Heart left ventricle (tissue), 16 donors: ENCODE measurements around the gene CC2D2B. TPM values are rescaled to one million over a fixed set of nuclear protein-coding genes. Genes with fewer than 3 reads are reported as not detected.

Experiments
- ATAC-seq, 4 donors: fragments of 200-7000 bp; cut with Tn5 transposase; one replicate each; pipeline ENCODE4 v1.9.1; 2020 to 2022; ENCODE audit warnings: moderate library complexity in 4 of 4, mild to moderate bottlenecking in 3 of 4, moderate number of reproducible peaks in 1 of 4
- DNase-seq, 5 donors: peaks; one replicate each; pipeline ENCODE4 v3.0.0-alpha.2; 2020
- H3K27ac ChIP-seq, 12 donors: fragments of 200-600 bp; sonication (generic) in 4 of 12; one replicate each; pipeline versions ENCODE4 v1.5.0 to v1.8.0; 2016 to 2022; ENCODE audit warnings: mild to moderate bottlenecking in 2 of 12
- H3K27me3 ChIP-seq, 9 donors: fragments of 200-600 bp; sonication (generic) in 2 of 9; one replicate each; pipeline versions ENCODE4 v1.5.1 to v1.8.0; 2016 to 2022; ENCODE audit warnings: mild to moderate bottlenecking in 3 of 9
- H3K36me3 ChIP-seq, 9 donors: fragments of 200-600 bp; sonication (generic) in 2 of 9; one replicate each; pipeline versions ENCODE4 v1.5.0 to v1.8.0; 2018 to 2022; ENCODE audit warnings: mild to moderate bottlenecking in 2 of 9
- H3K4me1 ChIP-seq, 12 donors: fragments of 200-600 bp; sonication (generic) in 4 of 12; one replicate each; pipeline versions ENCODE4 v1.5.0 to v1.8.0; 2016 to 2022; ENCODE audit warnings: mild to moderate bottlenecking in 3 of 12
- H3K4me3 ChIP-seq, 12 donors: fragments of 200-600 bp; sonication (generic) in 4 of 12; one replicate each; pipeline versions ENCODE4 v1.5.0 to v1.8.0; 2017 to 2022; ENCODE audit warnings: mild to moderate bottlenecking in 9 of 12, moderate library complexity in 4 of 12
- H3K9me3 ChIP-seq, 12 donors: fragments of 200-600 bp; sonication (generic) in 4 of 12; one replicate each; pipeline versions ENCODE4 v1.5.0 to v1.8.0; 2016 to 2022; ENCODE audit warnings: mild to moderate bottlenecking in 1 of 12
- POLR2A ChIP-seq, 2 donors: fragments of 450-650 bp; IDR thresholded peaks; one replicate each; pipeline ENCODE4 v1.6.1; 2017; ENCODE audit warnings: antibody characterized with exemption in 2 of 2, mild to moderate bottlenecking in 2 of 2, moderate library complexity in 2 of 2
- WGBS, 4 donors: extraction: QIAGEN DNeasy Blood & Tissue Kit in 2 of 4; methylation state at CpG; one replicate each; pipeline versions ENCODE4 v1.1.5 to v1.1.7; 2013 to 2018; 5-methylcytosine and 5-hydroxymethylcytosine counted together
- intact Hi-C, 10 donors: fragments of 100-400 bp; cut with DNase I; formaldehyde crosslinking; loops; one replicate each; pipeline versions ENCODE4 v1.11.1 to v1.14.2; 2022
- polyA plus RNA-seq, 2 donors: library from polyadenylated mRNA; stranded (reverse); fragments of 200-250 nt; gene quantifications; one replicate each; pipeline ENCODE4 v1.2.3, GENCODE V29; 2013
- total RNA-seq, 9 donors: library from RNA; depleted of rRNA in 2 of 9; stranded (reverse); fragments of >200 nt in 2 of 9; fragmentation: NEBNext Ultra II Directional in 3 of 9; extraction: Animal tissue kit (Norgen Biotek cat#: 25700) in 3 of 9; gene quantifications; one replicate each; pipeline versions ENCODE4 v1.1.0 to v1.2.4, GENCODE V29; 2016 to 2023
- TF ChIP-seq, protein P1 (sequence below), 12 donors: fragments of 200-600 bp; sonication (generic) in 4 of 12; IDR thresholded peaks; one replicate each; pipeline versions ENCODE4 v1.5.0 to v1.8.0; 2018 to 2022; ENCODE audit warnings: antibody characterized with exemption in 12 of 12, mild to moderate bottlenecking in 5 of 12
- donor health status: ischemic (EF 13 %, LVEDD 7.1; RV severe dilation, severe dysfunction).
- donor health status: healthy with polysubstance abuse.
- donor health status: DM: no; HTN: yes; CAD: no.
- donor health status: DM: no; HTN: no; CAD: no.
- donor health status: ischemic (EF 25% LVEDD 6.9; RV normal size, moderate dysfunction).
- donor health status: ischemic (EF 25% LVEDD 5.7; RV mildly dilated, moderate dysfunction).
- donor health status: healthy.
- donor health status: DM: yes; HTN: yes; CAD: no.
- donor health status: ischemic (EF 35%, LVEDD 5.7; RV mildly dilated, moderate dysfunction).
- donor health status: nonischemic (EF 11% LVEDD 7.7; RV severe dilation, severe dysfunction).
- donor health status: DM: yes; HTN: yes; CAD: no.
- donor health status: PGD.
- donor health status: ischemic (EF 29% LVEDD 5.4; RV normal size, mild dysfunction).
- donor health status: nonischemic (EF 23%, LVEDD 6.1; RV moderate dilation, normal function).

CC2D2B gene
- total and polyA plus RNA-seq, 11 donors, result 0.15 to 1.5 (median 0.58) TPM

GRCh38 chr10:96014473-96015102, 106.8 kb downstream of the CC2D2B start:
- WGBS, 4 donors, result 92 to 96% (median 95%) methylated on average over 2 of the region's 2 CpGs
- no peak for ATAC-seq
- Histone ChIP-seq H3K36me3 (no peaks in the 10 kb centered on the region), H3K4me3 (no peak overlapping the region), H3K4me1 (peaks cover 0 to 5% (median 0%) of the 10 kb centered on the region in 12 donors), H3K27ac (no peak overlapping the region), H3K9me3 (no peaks in the 10 kb centered on the region), H3K27me3 (no peaks in the 10 kb centered on the region)
- DNase-seq, result no peak
- intact Hi-C loops, result loop anchor here in 8 of 10 donors (5.0 to 10.0 kb wide), 5 partner anchors 278 to 323 kb away; partner anchors contain the start of gene TCTN3 (in 1 of the 8)
- no peak for TF ChIP-seq POLR2A (IDR thresholded peaks at IDR 0.05)
- TF ChIP-seq, protein P1, sequence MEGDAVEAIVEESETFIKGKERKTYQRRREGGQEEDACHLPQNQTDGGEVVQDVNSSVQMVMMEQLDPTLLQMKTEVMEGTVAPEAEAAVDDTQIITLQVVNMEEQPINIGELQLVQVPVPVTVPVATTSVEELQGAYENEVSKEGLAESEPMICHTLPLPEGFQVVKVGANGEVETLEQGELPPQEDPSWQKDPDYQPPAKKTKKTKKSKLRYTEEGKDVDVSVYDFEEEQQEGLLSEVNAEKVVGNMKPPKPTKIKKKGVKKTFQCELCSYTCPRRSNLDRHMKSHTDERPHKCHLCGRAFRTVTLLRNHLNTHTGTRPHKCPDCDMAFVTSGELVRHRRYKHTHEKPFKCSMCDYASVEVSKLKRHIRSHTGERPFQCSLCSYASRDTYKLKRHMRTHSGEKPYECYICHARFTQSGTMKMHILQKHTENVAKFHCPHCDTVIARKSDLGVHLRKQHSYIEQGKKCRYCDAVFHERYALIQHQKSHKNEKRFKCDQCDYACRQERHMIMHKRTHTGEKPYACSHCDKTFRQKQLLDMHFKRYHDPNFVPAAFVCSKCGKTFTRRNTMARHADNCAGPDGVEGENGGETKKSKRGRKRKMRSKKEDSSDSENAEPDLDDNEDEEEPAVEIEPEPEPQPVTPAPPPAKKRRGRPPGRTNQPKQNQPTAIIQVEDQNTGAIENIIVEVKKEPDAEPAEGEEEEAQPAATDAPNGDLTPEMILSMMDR (IDR thresholded peaks at IDR 0.05), result no peak

- peak; percentile 26 to 85 (median 72) for ATAC-seq
- Histone ChIP-seq H3K27ac (no peak overlapping the region), H3K4me1 (peaks cover 0 to 5% (median 0%) of the 10 kb centered on the region in 12 donors), H3K4me3 (no peak overlapping the region), H3K36me3 (no peaks in the 10 kb centered on the region), H3K27me3 (no peaks in the 10 kb centered on the region), H3K9me3 (no peaks in the 10 kb centered on the region)
- WGBS, 4 donors, result 15 to 18% (median 17%) methylated on average over 5 of the region's 5 CpGs
- peak in 1 of 5 donors; percentile 12 for DNase-seq
- no peak for TF ChIP-seq POLR2A (IDR thresholded peaks at IDR 0.05)
- TF ChIP-seq, protein P1 (IDR thresholded peaks at IDR 0.05), result peak; percentile 58 to 84 (median 74)
- intact Hi-C loops, result loop anchor here in 9 of 10 donors (1.0 to 10.0 kb wide), 9 partner anchors 113 to 322 kb away; partner anchors contain the start of genes TCTN3 (in 1 of the 9) and ZNF518A (in 1 of the 9)
Observed at GRCh38 chr10:96017191-96017687, 109.5 kb downstream of the CC2D2B start.

DNA sequence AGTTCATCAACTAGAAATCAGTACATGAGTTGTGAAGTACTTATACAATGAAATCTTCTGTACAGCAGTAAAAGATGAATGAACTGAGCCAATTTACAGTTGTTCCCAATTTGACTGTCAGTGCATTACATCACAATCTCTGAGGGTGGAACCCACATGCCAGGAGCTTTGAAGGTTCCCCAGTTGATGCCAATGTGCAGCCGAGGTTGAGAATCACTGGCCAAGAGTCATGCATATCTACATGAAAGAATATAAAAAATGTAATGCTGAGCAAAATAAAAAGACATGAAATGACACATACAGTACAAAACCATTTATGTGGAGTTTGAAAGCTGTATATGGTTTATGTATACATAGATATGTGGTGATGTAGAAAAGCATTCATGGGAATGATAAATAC, 113.6 kb downstream of the CC2D2B start:
- TF ChIP-seq, protein P1 (IDR thresholded peaks at IDR 0.05), result no peak
- TF ChIP-seq POLR2A (IDR thresholded peaks at IDR 0.05), result no peak
- Histone ChIP-seq H3K27ac (no peak overlapping the region), H3K4me3 (no peak overlapping the region), H3K36me3 (no peaks in the 10 kb centered on the region), H3K27me3 (no peaks in the 10 kb centered on the region), H3K9me3 (no peaks in the 10 kb centered on the region), H3K4me1 (peaks cover 0 to 5% (median 0%) of the 10 kb centered on the region in 12 donors)
- intact Hi-C loops, result no loop called here
- WGBS, 4 donors, result 74 to 85% (median 79%) methylated on average over 1 of the region's 1 CpG
- ATAC-seq (no peak), DNase-seq (no peak)

- WGBS, 4 donors, result 62 to 70% (median 67%) methylated on average over 2 of the region's 2 CpGs
- Histone ChIP-seq H3K9me3 (no peaks in the 10 kb centered on the region), H3K27ac (peak overlapping the region in 1 of 12 donors; percentile 19), H3K27me3 (no peaks in the 10 kb centered on the region), H3K4me1 (no peaks in the 10 kb centered on the region), H3K4me3 (no peak overlapping the region), H3K36me3 (no peaks in the 10 kb centered on the region)
- ATAC-seq, result no peak
- TF ChIP-seq POLR2A (IDR thresholded peaks at IDR 0.05), result no peak
- TF ChIP-seq, protein P1 (IDR thresholded peaks at IDR 0.05), result no peak
- no peak for DNase-seq
- intact Hi-C loops, result no loop called here
Observed at GRCh38 chr10:96022739-96023138, 115.0 kb downstream of the CC2D2B start.
